Measurements from ENCODE around the gene ZNF664. TPM values are rescaled to one million over a fixed set of nuclear protein-coding genes. Genes with fewer than 3 reads are reported as not detected.

ZNF664 gene
- total RNA-seq, 1 donor from 2014 or later = 134 TPM

GRCh38 chr12:124036171-124036598 lies 63.2 kb downstream of the ZNF664 start:
- H3K36me3 Mint-ChIP-seq (ENCODE audit: unreplicated experiment) = no peaks in the 10 kb centered on the region
- no peak for TF ChIP-seq CTCF (IDR thresholded peaks at IDR 0.05)
- no peak overlapping the region for H3K4me3 Mint-ChIP-seq (ENCODE audit: unreplicated experiment)
- no peaks in the 10 kb centered on the region for H3K27me3 Mint-ChIP-seq (ENCODE audit: unreplicated experiment)
- H3K9me3 Mint-ChIP-seq (ENCODE audit: unreplicated experiment) = no peaks in the 10 kb centered on the region
- no peak for DNase-seq (ENCODE audit: extremely low spot score, unreplicated experiment)
- peaks cover 39% of the 10 kb centered on the region for H3K4me1 Mint-ChIP-seq (ENCODE audit: unreplicated experiment)
- no peak overlapping the region for H3K27ac Mint-ChIP-seq (ENCODE audit: unreplicated experiment)

GRCh38 chr12:124036657-124037109 lies 63.7 kb downstream of the ZNF664 start:
- Mint-ChIP-seq H3K9me3 (ENCODE audit: unreplicated experiment) (no peaks in the 10 kb centered on the region), H3K27me3 (ENCODE audit: unreplicated experiment) (no peaks in the 10 kb centered on the region), H3K27ac (ENCODE audit: unreplicated experiment) (no peak overlapping the region), H3K36me3 (ENCODE audit: unreplicated experiment) (no peaks in the 10 kb centered on the region), H3K4me1 (ENCODE audit: unreplicated experiment) (peaks cover 34% of the 10 kb centered on the region), H3K4me3 (ENCODE audit: unreplicated experiment) (no peak overlapping the region)
- TF ChIP-seq CTCF (IDR thresholded peaks at IDR 0.05) = peak; percentile 92
- DNase-seq (ENCODE audit: extremely low spot score, unreplicated experiment) = no peak

- no peak for DNase-seq (ENCODE audit: extremely low spot score, unreplicated experiment)
- TF ChIP-seq CTCF (IDR thresholded peaks at IDR 0.05) = no peak
- no peaks in the 10 kb centered on the region for H3K9me3 Mint-ChIP-seq (ENCODE audit: unreplicated experiment)
- H3K27ac Mint-ChIP-seq (ENCODE audit: unreplicated experiment) = no peak overlapping the region
- H3K4me1 Mint-ChIP-seq (ENCODE audit: unreplicated experiment) = peaks cover 29% of the 10 kb centered on the region
- H3K4me3 Mint-ChIP-seq (ENCODE audit: unreplicated experiment) = no peak overlapping the region
- H3K36me3 Mint-ChIP-seq (ENCODE audit: unreplicated experiment) = no peaks in the 10 kb centered on the region
- H3K27me3 Mint-ChIP-seq (ENCODE audit: unreplicated experiment) = no peaks in the 10 kb centered on the region
Measured at GRCh38 chr12:124037331-124037730, 64.3 kb downstream of the ZNF664 start.

- Mint-ChIP-seq H3K27ac (ENCODE audit: unreplicated experiment) (peak overlapping the region; percentile 8), H3K36me3 (ENCODE audit: unreplicated experiment) (no peaks in the 10 kb centered on the region), H3K9me3 (ENCODE audit: unreplicated experiment) (no peaks in the 10 kb centered on the region), H3K4me3 (ENCODE audit: unreplicated experiment) (no peak overlapping the region), H3K27me3 (ENCODE audit: unreplicated experiment) (no peaks in the 10 kb centered on the region), H3K4me1 (ENCODE audit: unreplicated experiment) (peaks cover 26% of the 10 kb centered on the region)
- DNase-seq (ENCODE audit: extremely low spot score, unreplicated experiment) = no peak
- TF ChIP-seq CTCF (IDR thresholded peaks at IDR 0.05) = no peak
Measured at GRCh38 chr12:124039276-124039675, 66.3 kb downstream of the ZNF664 start.

- Mint-ChIP-seq H3K36me3 (ENCODE audit: unreplicated experiment) (no peaks in the 10 kb centered on the region), H3K4me3 (ENCODE audit: unreplicated experiment) (no peak overlapping the region), H3K27ac (ENCODE audit: unreplicated experiment) (no peak overlapping the region), H3K4me1 (ENCODE audit: unreplicated experiment) (peaks cover 33% of the 10 kb centered on the region), H3K9me3 (ENCODE audit: unreplicated experiment) (no peaks in the 10 kb centered on the region), H3K27me3 (ENCODE audit: unreplicated experiment) (no peaks in the 10 kb centered on the region)
- no peak for TF ChIP-seq CTCF (IDR thresholded peaks at IDR 0.05)
- no peak for DNase-seq (ENCODE audit: extremely low spot score, unreplicated experiment)
Measured at GRCh38 chr12:124040291-124040690, 67.3 kb downstream of the ZNF664 start.

Measured in osteocyte (in vitro differentiated cells).